NCI-H1436 treated with DMSO at 0.1 percent for 48 hours (cell line): Measurements from ENCODE around the gene LRMDA.
"Not testable (repeated sequence)": the region's sequence is repeated elsewhere in the genome, so short reads cannot be mapped to it uniquely, and the experiment has no call there.

Source experiments
- DNase-seq: peaks from one replicate; lab custom pipeline; 2025; lab: John Stamatoyannopoulos, UW

Gene LRMDA

DNA sequence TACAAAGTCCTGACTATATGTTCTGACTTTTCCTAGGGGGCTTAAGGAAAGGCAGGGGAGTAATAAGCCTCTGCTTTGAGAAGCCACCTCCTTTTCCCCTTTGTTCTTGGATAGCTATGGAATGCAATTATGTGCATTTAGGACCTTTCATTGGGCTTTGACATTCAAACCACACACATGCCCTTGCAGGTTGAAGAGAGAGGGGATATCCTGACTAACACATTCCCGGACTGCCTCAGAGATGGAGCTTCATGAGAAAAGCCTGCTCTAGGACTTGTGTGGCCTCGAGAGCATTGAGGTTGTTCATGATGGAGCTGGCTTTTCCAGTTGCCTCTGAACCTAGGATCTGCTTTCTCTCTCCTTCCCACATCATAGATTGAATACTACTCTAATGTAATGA, 694.5 kb downstream of the LRMDA start:
- DNase-seq: no peak

GRCh38 chr10:76126607-76127527, 695.4 kb downstream of the LRMDA start:
- no peak for DNase-seq

DNA sequence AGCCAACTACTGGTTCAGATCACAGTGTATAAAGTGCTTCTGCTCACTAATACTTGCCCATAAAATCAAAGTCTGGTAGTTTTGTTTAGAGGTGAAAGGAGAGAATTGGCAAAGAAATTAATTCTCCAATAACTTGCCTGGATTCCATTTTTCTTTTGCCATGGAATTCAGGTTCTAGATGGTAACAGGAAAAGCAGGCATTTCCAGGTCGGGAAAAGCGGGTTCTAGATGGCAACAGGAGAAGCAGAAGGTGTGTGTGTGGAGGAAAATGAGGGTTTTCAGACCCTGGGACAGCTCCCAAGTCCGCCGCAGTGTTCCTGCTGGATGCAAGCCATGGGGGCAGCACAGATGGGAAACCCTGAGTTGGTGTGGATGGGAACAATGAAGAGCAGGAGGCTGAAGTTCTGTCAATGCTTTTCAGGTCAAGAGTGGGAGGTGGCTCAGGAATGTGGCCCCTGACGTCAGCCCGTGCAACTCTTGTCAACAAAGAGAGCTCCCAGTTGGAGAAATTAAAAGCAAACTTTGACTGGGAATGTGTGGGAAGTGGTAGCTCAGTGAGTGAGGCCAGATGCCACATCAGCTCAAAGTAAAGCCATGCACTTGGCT, 696.7 kb downstream of the LRMDA start:
- DNase-seq: no peak

GRCh38 chr10:76129213-76129612, 697.8 kb downstream of the LRMDA start:
- no peak for DNase-seq

DNA sequence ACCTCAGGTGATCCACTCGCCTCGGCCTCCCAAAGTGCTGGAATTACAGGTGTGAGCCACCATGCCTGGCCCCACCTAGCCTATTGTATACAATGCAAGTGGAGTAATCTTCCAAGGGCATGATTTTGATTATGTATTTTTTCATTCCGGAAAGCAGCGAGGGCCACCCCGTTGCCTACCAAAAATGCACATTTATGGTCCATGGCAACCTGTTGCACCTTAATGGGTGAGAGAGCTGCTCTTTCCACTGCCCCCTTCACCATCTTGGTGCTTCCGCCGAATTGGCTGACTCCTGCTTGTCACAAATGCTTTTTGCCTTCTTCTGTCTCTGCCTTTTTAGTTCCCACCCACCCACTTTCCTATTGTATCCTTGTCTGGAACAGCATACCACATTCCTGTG, 699.5 kb downstream of the LRMDA start:
- no peak for DNase-seq

DNA sequence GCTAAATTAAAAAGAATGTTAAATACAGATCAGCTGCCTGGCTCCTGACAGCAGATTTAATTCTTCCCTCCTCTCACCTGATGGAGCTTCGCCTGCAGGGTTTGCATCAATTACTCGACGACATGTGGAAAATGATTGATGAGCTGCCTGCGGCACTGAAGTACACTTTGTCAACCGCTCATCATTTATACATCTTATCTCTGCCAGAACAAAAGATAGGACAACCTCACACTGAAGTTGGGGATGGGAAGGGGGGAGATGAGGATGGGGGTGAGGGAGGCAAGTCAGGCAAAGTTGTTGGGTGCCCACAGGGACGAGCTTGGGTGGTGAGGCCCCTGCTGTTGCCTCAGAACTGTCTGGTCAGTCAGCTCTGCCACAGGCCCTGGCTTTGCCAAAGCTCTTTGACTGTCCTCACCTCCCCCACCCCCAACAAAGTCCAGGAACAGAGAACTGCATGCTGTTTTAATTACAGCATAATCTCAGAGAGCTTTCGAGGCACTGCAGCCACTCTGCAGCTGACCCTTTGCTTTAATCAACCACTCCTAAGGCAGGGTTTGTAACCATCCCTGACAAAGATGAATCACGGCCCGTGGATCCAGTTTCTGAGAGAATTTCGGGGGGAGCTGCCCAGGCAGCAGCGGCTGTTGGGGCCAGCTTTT, 702.3 kb downstream of the LRMDA start:
- peak; percentile 17 for DNase-seq

- DNase-seq: no peak
These were observed 705.5 kb downstream of the LRMDA start for GRCh38 chr10:76136961-76137360.

- DNase-seq: no peak
These were observed 706.9 kb downstream of the LRMDA start for GRCh38 chr10:76138286-76138685.

DNA sequence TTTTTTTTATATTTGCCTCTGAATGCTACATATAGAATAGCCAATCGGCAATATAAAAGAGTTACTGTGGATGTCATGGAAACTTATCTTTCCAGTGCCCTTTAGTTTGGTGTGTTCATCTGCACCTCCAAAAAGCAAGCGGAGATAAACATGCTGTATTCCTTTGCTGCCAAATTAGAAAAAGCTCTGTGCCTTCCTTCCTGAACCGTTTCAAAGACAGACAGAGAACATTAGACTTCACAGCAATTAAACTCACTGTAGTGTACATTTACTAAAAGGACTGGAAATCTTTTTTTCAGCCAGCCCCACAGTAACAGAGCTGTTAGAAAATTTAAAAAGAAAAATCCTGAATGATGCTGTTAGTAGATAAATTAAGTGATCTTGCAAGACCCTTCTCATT, 707.5 kb downstream of the LRMDA start:
- DNase-seq: no peak

- DNase-seq: no peak
These were observed 708.0 kb downstream of the LRMDA start for GRCh38 chr10:76139431-76139830.

- no peak for DNase-seq
These were observed 710.0 kb downstream of the LRMDA start for GRCh38 chr10:76141376-76141775.

DNA sequence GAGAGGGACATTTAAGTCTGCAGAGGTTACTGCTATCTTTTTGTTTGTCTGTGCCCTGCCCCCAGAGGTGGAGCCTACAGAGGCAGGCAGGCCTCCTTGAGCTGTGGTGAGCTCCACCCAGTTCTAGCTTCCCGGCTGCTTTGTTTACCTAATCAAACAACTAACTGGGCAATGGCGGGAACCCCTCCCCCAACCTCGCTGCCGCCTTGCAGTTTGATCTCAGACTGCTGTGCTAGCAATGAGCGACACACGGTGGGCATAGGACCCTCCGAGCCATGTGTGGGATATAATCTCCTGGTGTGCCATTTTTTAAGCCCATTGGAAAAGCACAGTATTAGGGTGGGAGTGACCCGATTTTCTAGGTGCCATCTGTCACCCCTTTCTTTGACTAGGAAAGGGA, 716.8 kb downstream of the LRMDA start:
- DNase-seq: not testable (repeated sequence)

DNA sequence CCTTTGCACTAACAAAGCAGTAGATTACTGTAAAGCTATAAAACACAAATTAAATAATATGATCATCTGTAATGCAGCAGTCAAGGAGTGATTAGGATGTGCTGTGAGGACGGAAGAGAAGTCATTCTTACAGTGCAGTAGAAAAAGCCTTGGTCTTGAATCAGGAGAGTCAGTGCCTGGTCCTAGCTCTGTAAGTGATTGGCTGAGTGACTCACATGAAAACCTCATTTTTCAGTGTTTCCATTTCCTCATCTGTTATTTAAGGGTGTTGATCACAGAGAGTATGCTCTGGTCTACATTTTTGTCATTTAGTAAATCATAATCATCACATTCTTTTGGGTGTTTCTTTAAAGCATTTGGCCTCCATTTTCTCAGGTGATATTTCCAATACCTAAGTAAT, 717.8 kb downstream of the LRMDA start:
- DNase-seq: no peak

GRCh38 chr10:76149602-76150138, 718.2 kb downstream of the LRMDA start:
- DNase-seq: no peak

DNA sequence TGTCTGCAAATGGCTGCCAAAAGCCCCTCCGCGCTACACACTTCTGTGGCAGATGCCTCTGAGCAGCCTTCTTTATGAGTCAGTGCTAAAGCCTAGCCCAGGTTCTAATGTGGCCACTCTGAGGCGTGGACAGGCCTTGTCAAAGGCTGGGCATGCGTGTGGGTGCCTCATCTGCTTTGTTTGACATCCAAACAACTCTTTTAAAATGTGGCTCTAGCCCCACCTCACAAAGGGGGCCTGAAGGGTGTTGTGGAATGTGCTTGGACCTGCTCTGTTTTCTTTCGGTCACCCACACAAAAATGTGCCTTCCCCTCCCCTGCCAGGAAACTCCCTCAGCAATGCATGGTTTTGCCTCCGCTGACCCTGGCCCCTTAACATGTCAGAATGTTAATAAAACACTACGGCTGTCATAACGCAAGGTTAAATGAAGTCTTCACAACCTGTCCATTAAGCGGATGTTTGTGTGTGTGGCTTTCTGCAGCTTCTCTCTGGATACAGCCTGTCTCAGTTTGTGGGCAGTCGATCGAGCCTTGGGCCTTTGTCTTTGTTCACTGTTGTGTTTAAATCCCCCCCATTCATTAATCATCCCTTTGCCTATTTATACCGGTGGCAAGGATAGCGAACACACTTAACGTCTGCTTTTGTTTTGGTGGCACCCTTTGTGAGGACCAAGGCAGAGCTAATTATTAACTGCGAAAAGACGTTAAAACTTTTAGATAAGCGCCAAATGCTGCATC, 718.9 kb downstream of the LRMDA start:
- no peak for DNase-seq

DNA sequence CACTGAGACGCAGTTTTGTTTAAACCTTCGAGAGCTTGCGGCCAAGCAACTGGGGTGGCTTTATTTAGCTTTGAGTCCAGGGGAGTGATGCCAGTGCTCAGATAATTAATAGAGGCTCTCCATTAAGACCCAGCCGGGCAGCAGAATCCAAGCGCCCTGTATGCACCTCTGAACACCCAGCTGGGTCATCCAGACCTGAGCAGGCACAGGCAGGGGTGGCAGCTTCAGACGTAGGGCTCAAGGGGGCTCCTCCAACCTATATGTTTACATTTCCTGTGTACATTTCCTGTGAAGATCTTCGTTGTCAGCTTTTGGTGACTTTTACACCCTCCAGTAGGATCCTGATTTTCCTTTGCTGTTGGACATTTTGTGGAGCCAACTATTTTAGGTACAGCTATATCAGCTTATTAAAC, 719.5 kb downstream of the LRMDA start:
- DNase-seq: no peak

- DNase-seq: no peak
These were observed 720.8 kb downstream of the LRMDA start for GRCh38 chr10:76152186-76152585.

- no peak for DNase-seq
These were observed 724.5 kb downstream of the LRMDA start for GRCh38 chr10:76155961-76156360.

GRCh38 chr10:76160446-76161300, 729.2 kb downstream of the LRMDA start:
- no peak for DNase-seq

DNA sequence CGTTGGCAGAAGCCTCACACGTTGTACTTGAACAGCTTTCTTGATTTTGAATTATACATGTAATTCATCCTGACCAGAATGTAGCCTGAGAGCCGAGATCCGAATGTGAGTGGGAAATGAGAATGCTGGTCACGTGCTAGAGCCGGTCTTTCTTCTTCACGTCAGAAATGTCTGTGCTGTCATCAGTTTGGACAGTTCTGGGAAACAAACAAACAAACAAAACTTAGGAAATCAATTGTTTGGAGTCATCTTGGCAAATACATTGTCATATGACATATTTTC, 729.8 kb downstream of the LRMDA start:
- DNase-seq: no peak

DNA sequence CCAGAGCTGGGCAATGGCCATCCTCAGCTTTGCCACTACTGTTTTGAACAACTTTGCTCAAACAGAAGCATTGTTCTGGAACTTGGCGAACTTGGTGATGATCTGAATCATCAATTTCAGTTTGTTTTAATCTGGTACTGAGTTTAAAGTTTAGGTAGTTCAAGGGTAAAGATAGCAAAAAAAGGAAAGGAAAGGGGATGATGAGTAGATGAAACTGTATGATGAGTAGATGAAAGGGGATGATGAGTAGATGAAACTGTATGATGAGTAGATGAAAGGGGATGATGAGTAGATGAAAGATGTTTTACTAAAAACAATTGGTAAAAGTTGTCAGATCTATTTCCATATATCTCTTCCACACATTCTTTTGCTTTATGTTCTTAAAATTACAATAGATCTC, 737.0 kb downstream of the LRMDA start:
- no peak for DNase-seq
